DOHH2 (cell line): ENCODE measurements around the gene FAM227B.
"Not testable (repeated sequence)": the region's sequence is repeated elsewhere in the genome, so short reads cannot be mapped to it uniquely, and the experiment has no call there.

ENCODE experiments used
- H3F3A ChIP-seq: fragments of 200-600 bp; sonication (generic), shearing (Covaris generic); 2 replicates; pipeline ENCODE4 v1.6.0; 2016; ENCODE audit warnings: antibody characterized with exemption, mild to moderate bottlenecking; ENCODE audit not compliant: control insufficient read depth, insufficient read depth
- H3K27ac ChIP-seq: fragments of 200-600 bp; sonication (generic); 2 replicates; pipeline ENCODE4 v1.5.1; 2014; ENCODE audit warnings: low read depth, mild to moderate bottlenecking, low read length, moderate library complexity
- H3K27me3 ChIP-seq: fragments of 200-600 bp; sonication (generic); 2 replicates; pipeline ENCODE4 v1.6.1; 2014; ENCODE audit warnings: mild to moderate bottlenecking, low read length, mixed read lengths; ENCODE audit not compliant: control insufficient read depth
- H3K36me3 ChIP-seq: fragments of 200-600 bp; sonication (generic); 2 replicates; pipeline ENCODE4 v1.6.1; 2014; ENCODE audit warnings: mild to moderate bottlenecking, low read length, moderate library complexity, mixed read lengths; ENCODE audit not compliant: control insufficient read depth
- H3K4me1 ChIP-seq: fragments of 200-600 bp; sonication (generic); 2 replicates; pipeline ENCODE4 v1.6.1; 2014; ENCODE audit warnings: mild to moderate bottlenecking, low read length, mixed read lengths; ENCODE audit not compliant: control insufficient read depth
- H3K4me2 ChIP-seq: fragments of 200-600 bp; sonication (generic); 2 replicates; pipeline ENCODE4 v1.6.0; 2014; ENCODE audit warnings: mild to moderate bottlenecking, low read length, moderate library complexity
- H3K4me3 ChIP-seq: fragments of 200-600 bp; sonication (generic); 2 replicates; pipeline ENCODE4 v1.5.1; 2014; ENCODE audit warnings: mild to moderate bottlenecking, low read length, mixed read lengths
- H3K79me2 ChIP-seq: fragments of 200-600 bp; sonication (generic); 2 replicates; pipeline ENCODE4 v1.6.1; 2014; ENCODE audit warnings: mild to moderate bottlenecking, low read length, mixed read lengths; ENCODE audit not compliant: control insufficient read depth
- H3K9me2 ChIP-seq: fragments of 200-600 bp; sonication (generic); replicated peaks from 2 replicates; pipeline ENCODE4 v1.6.1; 2014; ENCODE audit warnings: mild to moderate bottlenecking, low read length, mixed read lengths; ENCODE audit not compliant: control insufficient read depth
- H3K9me3 ChIP-seq: fragments of 200-600 bp; sonication (generic); 2 replicates; pipeline ENCODE4 v1.6.1; 2014; ENCODE audit warnings: antibody characterized with exemption, low read length, mixed read lengths; ENCODE audit not compliant: control insufficient read depth, insufficient read depth
- H4K20me1 ChIP-seq: fragments of 200-600 bp; sonication (generic); 2 replicates; pipeline ENCODE4 v1.6.0; 2014; ENCODE audit warnings: low read depth, mild to moderate bottlenecking, antibody characterized with exemption, low read length, moderate library complexity; ENCODE audit not compliant: control insufficient read depth, insufficient read depth
- EZH2phosphoT487 ChIP-seq: fragments of 200-600 bp; sonication (generic); IDR thresholded peaks from 2 replicates; pipeline ENCODE4 v1.6.1; 2017; ENCODE audit warnings: borderline replicate concordance, mild to moderate bottlenecking, antibody characterized with exemption, low read length, moderate library complexity, mixed read lengths
- TF ChIP-seq, protein P1 (sequence below): fragments of 200-600 bp; sonication (generic); IDR thresholded peaks from one replicate; pipeline ENCODE4 v1.5.1; 2014; ENCODE audit warnings: antibody characterized with exemption, mild to moderate bottlenecking, low read depth, low read length; ENCODE audit not compliant: poor library complexity, severe bottlenecking

Gene FAM227B

DNA sequence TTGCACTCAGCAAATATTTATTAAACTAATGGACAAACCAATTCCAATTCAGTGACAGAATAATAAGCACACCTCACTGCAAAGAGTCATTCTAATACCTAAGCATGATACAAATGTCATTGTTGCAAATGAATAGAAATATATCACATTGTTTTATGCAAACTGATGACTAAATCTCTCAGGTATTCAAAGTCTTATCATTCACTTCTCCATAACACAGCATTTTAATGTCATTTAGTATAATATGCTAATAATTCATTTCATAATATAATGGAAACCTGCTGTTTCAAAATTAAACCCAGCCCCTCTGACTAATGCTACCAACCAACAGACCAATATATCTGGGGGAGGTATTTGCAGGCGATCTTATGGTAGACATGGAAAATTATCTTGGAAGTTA lies 125.8 kb downstream of the FAM227B start:
- no peak overlapping the region for H3K4me2 ChIP-seq
- H4K20me1 ChIP-seq, result no peaks in the 10 kb centered on the region
- no peaks in the 10 kb centered on the region for H3F3A ChIP-seq
- H3K27ac ChIP-seq, result no peak overlapping the region
- no peaks in the 10 kb centered on the region for H3K36me3 ChIP-seq
- H3K9me2 ChIP-seq, result no peaks in the 10 kb centered on the region
- no peak overlapping the region for H3K4me3 ChIP-seq
- H3K27me3 ChIP-seq, result no peaks in the 10 kb centered on the region
- H3K4me1 ChIP-seq, result no peaks in the 10 kb centered on the region
- no peaks in the 10 kb centered on the region for H3K9me3 ChIP-seq
- TF ChIP-seq, protein P1, sequence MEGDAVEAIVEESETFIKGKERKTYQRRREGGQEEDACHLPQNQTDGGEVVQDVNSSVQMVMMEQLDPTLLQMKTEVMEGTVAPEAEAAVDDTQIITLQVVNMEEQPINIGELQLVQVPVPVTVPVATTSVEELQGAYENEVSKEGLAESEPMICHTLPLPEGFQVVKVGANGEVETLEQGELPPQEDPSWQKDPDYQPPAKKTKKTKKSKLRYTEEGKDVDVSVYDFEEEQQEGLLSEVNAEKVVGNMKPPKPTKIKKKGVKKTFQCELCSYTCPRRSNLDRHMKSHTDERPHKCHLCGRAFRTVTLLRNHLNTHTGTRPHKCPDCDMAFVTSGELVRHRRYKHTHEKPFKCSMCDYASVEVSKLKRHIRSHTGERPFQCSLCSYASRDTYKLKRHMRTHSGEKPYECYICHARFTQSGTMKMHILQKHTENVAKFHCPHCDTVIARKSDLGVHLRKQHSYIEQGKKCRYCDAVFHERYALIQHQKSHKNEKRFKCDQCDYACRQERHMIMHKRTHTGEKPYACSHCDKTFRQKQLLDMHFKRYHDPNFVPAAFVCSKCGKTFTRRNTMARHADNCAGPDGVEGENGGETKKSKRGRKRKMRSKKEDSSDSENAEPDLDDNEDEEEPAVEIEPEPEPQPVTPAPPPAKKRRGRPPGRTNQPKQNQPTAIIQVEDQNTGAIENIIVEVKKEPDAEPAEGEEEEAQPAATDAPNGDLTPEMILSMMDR, result no peak
- TF ChIP-seq EZH2phosphoT487, result no peak
- no peaks in the 10 kb centered on the region for H3K79me2 ChIP-seq

DNA sequence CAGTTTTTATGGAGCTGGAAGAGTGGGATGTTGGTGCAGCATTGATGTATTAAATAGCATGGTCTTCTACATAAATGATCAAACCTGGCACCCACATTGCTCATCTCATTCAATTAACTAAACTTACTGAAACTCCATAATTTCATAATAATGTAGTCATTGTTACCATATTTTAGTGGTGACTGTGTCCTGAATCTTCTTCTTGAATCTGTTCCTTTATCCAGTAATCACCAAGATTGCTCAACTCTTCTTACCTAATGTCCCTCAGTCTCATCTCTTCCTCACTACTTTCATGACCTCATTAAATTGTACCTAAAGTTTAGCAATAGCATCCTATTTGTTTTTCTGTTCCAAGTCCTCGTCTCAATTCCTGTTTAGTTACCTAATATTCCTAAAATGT lies 127.8 kb downstream of the FAM227B start:
- Histone ChIP-seq H3K36me3 (no peaks in the 10 kb centered on the region), H3K27ac (no peak overlapping the region), H3K9me3 (no peaks in the 10 kb centered on the region), H4K20me1 (no peaks in the 10 kb centered on the region), H3K27me3 (no peaks in the 10 kb centered on the region), H3K9me2 (no peaks in the 10 kb centered on the region), H3F3A (no peaks in the 10 kb centered on the region), H3K79me2 (no peaks in the 10 kb centered on the region), H3K4me2 (no peak overlapping the region), H3K4me1 (no peaks in the 10 kb centered on the region), H3K4me3 (no peak overlapping the region)
- TF ChIP-seq, protein P1, result no peak
- no peak for TF ChIP-seq EZH2phosphoT487

DNA sequence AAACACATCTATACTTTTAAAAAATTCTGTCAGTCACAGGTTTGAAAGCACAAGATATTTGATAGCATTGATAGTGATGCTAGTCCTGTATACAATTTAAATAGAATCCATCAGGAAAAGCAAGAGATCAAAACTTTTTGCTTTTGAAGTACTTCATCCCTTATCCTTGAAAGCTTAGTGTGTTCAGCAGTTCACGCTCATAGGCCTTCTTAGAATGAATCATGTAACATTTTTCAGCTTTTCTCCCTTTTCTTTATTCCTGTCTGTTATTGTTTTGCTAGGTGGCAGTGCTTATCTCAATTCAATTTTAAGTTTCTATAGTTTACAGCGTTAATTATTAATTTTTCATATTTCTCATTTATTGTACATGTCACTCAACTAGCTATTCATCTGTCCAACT lies 128.5 kb downstream of the FAM227B start:
- no peak for TF ChIP-seq EZH2phosphoT487
- TF ChIP-seq, protein P1, result no peak
- H3K79me2 ChIP-seq, result no peaks in the 10 kb centered on the region
- no peaks in the 10 kb centered on the region for H3K4me1 ChIP-seq
- H3K9me2 ChIP-seq, result no peaks in the 10 kb centered on the region
- H3K4me3 ChIP-seq, result no peak overlapping the region
- H4K20me1 ChIP-seq, result no peaks in the 10 kb centered on the region
- no peaks in the 10 kb centered on the region for H3F3A ChIP-seq
- H3K9me3 ChIP-seq, result no peaks in the 10 kb centered on the region
- no peak overlapping the region for H3K27ac ChIP-seq
- no peaks in the 10 kb centered on the region for H3K36me3 ChIP-seq
- H3K27me3 ChIP-seq, result no peaks in the 10 kb centered on the region
- H3K4me2 ChIP-seq, result no peak overlapping the region

DNA sequence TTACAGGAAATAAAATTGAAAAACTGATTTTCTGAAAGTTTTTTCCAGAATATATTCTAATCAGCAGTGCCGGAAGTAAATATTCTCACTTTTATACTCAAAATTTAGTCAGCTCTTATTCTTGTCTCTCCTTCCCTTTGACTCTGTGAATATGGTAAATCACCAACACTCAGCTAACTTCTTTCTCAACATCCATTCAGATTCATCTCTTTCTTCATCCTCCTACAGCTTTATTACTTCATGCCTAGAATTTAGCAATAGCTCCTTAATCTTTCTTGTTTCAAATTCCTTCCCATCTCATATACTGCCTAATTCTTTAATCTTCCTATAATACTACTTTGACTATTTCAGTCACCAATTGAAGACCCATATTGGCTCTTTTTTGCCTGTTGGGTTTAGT lies 129.7 kb downstream of the FAM227B start:
- TF ChIP-seq, protein P1, result no peak
- TF ChIP-seq EZH2phosphoT487, result no peak
- no peaks in the 10 kb centered on the region for H3F3A ChIP-seq
- H3K9me2 ChIP-seq, result no peaks in the 10 kb centered on the region
- H3K79me2 ChIP-seq, result no peaks in the 10 kb centered on the region
- H3K4me3 ChIP-seq, result no peak overlapping the region
- no peaks in the 10 kb centered on the region for H3K27me3 ChIP-seq
- H3K9me3 ChIP-seq, result no peaks in the 10 kb centered on the region
- no peaks in the 10 kb centered on the region for H3K36me3 ChIP-seq
- no peak overlapping the region for H3K4me2 ChIP-seq
- H3K27ac ChIP-seq, result no peak overlapping the region
- H3K4me1 ChIP-seq, result no peaks in the 10 kb centered on the region
- H4K20me1 ChIP-seq, result no peaks in the 10 kb centered on the region

DNA sequence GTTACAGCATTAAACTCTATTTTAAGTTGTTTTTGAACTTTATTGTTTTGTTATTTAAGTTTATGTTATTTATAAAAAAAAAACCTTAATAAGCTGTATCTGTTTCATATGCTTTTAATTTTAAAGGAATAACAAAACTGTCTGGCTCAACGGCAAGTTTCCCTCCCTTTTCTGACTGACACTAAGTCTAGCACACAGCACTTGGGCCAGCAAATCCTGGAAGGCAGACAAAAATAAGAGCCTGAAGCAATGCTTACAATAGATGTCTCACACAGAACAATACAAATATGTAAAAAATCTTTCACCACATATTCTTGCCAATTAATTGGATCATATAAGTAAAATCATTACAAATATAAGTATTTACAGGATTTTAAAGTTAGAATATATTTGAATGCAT lies 135.2 kb downstream of the FAM227B start:
- not testable (repeated sequence) for H3K4me3 ChIP-seq, H3K27me3 ChIP-seq, H3K4me1 ChIP-seq, H4K20me1 ChIP-seq, H3K9me3 ChIP-seq, H3K36me3 ChIP-seq, H3K4me2 ChIP-seq, H3K79me2 ChIP-seq, H3K27ac ChIP-seq, H3F3A ChIP-seq, H3K9me2 ChIP-seq
